ENCODE results near the gene SLC66A1.

Gene SLC66A1

DNA sequence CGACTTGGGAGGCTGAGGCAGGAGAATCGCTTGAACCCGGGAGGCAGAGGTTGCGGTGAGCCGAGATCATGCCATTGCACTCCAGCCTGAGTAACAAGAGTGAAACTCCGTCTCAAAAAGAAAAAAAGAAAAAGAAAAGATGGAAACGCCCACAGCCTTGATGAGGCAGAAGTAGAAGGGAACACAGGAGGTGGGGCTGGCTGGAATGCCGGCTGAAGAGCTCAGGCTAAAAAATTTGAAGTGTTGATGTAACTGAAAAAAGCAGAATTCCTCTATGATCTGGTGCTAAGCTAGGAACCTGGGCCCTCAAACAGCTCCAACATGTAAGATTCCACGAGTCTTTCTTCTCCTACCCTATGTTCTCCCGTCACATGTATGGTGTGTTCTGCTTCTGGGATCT is 53.6 kb downstream of the SLC66A1 start:
- no peak for DNase-seq (ENCODE audit: low read depth)
- no peak overlapping the region for H3K4me3 ChIP-seq (replicated peaks; ENCODE audit: low read depth, low read length)
- TF ChIP-seq, protein P1, sequence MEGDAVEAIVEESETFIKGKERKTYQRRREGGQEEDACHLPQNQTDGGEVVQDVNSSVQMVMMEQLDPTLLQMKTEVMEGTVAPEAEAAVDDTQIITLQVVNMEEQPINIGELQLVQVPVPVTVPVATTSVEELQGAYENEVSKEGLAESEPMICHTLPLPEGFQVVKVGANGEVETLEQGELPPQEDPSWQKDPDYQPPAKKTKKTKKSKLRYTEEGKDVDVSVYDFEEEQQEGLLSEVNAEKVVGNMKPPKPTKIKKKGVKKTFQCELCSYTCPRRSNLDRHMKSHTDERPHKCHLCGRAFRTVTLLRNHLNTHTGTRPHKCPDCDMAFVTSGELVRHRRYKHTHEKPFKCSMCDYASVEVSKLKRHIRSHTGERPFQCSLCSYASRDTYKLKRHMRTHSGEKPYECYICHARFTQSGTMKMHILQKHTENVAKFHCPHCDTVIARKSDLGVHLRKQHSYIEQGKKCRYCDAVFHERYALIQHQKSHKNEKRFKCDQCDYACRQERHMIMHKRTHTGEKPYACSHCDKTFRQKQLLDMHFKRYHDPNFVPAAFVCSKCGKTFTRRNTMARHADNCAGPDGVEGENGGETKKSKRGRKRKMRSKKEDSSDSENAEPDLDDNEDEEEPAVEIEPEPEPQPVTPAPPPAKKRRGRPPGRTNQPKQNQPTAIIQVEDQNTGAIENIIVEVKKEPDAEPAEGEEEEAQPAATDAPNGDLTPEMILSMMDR (IDR thresholded peaks at IDR 0.05; ENCODE audit: low read length, missing control alignments), result no peak

DNA sequence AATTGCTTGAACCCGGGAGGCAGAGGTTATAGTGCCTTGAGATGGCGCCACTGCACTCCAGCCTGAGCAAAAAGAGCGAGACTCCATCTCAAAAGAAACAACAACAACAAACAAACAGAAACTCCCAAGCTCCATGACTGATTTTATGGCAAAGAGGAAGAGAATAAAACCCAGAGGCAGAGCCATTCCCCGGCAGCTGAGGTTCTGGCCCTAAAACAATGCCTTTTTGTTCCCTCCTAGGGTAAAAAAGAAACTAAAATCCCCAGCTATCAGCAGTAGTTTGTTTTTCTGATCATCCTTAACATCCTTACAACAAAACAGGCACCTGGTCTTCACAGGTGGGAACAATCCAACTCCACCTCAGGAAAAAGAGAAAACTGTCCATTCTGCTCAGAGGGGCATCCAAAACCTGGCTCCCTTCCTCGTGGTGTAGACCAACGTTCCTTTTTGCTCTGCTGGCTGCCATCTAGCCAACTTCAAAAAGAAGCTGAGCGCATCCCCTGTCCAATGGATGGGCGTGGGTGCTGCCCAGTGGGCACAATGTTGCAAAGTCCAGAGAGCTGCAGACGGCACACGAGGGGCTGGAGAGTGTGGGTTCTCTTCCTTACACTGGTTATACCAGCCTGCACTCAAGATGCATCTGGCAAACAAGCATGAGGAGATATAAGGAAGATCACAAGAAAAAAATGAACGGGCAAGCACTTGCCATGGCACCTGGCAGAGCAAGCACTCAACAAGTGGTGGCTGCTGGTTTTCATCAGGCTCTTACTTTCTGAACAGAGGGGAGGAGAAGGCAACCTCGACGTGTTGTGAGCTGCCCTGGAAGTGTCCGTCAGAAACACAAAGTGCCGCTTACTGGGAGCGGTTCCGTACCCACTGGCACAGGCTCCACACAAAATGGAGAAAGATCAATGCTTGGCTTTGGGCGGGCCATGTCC is 54.7 kb downstream of the SLC66A1 start:
- H3K4me3 ChIP-seq (replicated peaks; ENCODE audit: low read depth, low read length), result no peak overlapping the region
- DNase-seq (ENCODE audit: low read depth), result no peak
- TF ChIP-seq, protein P1 (IDR thresholded peaks at IDR 0.05; ENCODE audit: low read length, missing control alignments), result no peak

DNA sequence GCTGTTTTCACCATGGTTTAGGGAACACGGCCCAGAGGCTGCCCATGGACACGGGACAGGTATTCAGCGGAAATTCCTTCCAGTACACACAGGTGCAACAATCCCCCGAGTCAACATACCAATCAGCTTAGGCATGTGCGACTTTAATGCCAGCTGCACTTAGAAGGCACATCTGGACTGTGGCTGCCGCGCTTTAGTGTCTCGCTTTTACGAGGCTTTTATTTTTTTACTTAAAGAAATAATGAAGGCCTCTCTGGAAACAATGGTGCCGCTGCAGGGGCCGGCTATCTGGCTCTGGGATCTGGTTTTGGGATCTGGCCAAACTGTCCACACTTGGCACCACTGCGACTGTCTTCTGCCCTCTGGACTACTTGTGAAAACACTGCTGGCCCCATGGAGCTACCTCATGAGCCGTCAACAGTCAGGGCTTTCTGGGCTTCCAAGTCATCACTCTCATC is 55.5 kb downstream of the SLC66A1 start:
- no peak overlapping the region for H3K4me3 ChIP-seq (replicated peaks; ENCODE audit: low read depth, low read length)
- TF ChIP-seq, protein P1 (IDR thresholded peaks at IDR 0.05; ENCODE audit: low read length, missing control alignments), result no peak
- DNase-seq (ENCODE audit: low read depth), result no peak

DNA sequence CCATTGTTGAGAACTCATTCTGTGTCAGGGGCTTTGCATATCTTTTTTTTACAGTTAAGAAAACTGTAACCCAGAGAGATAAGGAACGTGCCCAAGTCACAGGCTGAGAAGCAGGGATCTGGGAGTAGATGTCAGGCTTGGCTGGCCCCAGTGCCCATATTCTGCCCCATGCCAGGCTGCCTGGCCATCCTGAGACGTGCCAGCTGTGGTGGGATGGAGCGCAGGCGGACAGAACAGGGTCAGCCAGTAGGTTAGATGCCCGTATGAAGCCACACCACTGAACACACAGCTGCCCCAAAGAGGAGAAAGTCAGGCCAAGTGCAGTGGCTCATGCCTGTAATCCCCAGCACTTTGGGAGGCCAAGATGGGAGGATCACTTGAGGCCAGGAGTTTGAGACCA is 55.9 kb downstream of the SLC66A1 start:
- no peak for DNase-seq (ENCODE audit: low read depth)
- TF ChIP-seq, protein P1 (IDR thresholded peaks at IDR 0.05; ENCODE audit: low read length, missing control alignments), result no peak
- H3K4me3 ChIP-seq (replicated peaks; ENCODE audit: low read depth, low read length), result no peak overlapping the region

DNA sequence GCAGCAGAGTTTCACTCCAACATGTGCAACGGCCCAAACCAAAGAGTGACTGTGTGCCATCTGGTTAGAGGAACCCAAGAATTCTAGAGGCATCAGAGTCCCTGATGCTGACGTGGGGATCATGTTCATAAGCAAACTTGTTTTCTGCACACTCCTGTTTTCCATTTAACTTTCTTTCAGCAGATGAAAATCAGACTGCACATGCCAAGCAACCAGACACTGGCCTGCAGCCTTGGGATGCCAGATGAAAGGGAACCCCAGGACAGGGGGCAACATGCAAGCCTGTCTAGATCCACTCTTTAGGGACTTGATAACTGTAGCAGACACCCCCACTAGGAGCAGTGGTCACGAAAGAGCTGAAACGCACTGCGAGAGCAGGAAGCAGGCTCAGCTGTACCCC is 56.8 kb downstream of the SLC66A1 start:
- H3K4me3 ChIP-seq (replicated peaks; ENCODE audit: low read depth, low read length), result no peak overlapping the region

DNA sequence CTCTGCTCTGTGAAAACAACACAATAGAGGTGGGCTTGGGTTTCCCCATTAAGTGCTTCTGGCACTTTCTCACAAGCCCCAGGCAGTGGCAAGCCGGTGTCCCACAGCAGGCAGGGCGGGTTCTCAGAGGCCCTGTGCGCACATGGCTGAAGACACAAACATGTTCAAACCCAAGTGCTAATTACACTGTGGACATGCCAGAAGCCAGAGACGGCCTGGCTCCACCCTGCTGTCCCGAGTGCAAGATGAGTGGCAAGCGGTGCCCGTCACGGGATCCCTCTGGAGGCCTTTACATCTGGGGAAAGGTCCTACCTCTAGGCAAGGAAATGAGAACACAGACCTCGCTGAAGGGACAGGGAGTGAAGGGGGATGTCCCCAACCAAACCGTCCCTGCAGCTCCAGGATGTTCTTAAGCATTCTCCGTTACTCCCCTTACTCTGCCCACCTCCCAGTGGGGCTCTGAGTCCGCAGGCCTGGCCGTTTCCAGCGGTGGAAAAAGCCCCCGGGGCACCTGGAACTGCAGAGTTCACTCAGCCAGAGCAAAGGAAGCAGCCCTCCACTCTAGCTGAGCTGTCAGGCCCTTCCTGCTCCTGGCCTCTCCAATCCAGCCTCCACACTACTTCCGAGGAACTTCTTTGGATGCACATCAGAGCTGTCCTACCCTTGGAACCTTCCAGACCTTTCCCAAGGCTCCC is 57.4 kb downstream of the SLC66A1 start:
- DNase-seq (ENCODE audit: low read depth), result no peak

More for the DNA sequence above, 56.8 kb downstream of the SLC66A1 start:
- TF ChIP-seq, protein P1 (IDR thresholded peaks at IDR 0.05; ENCODE audit: low read length, missing control alignments), result no peak
- DNase-seq (ENCODE audit: low read depth), result no peak

More for the DNA sequence above, 57.4 kb downstream of the SLC66A1 start:
- H3K4me3 ChIP-seq (replicated peaks; ENCODE audit: low read depth, low read length), result no peak overlapping the region
- TF ChIP-seq, protein P1 (IDR thresholded peaks at IDR 0.05; ENCODE audit: low read length, missing control alignments), result no peak

All from fibroblast of pulmonary artery (primary cell).